PFSK-1 (cell line): ENCODE data around the gene LAYN.

ENCODE experiments used
- POLR2AphosphoS5 ChIP-seq: IDR thresholded peaks from 2 replicates; pipeline ENCODE4 v1.6.1; 2012; ENCODE audit warnings: low read depth, mild to moderate bottlenecking, control low read depth, low read length, moderate library complexity
- TAF1 ChIP-seq: IDR thresholded peaks from 2 replicates; pipeline ENCODE4 v1.6.1; 2012; ENCODE audit warnings: low read length, control low read depth, borderline replicate concordance; ENCODE audit not compliant: insufficient read depth

DNA sequence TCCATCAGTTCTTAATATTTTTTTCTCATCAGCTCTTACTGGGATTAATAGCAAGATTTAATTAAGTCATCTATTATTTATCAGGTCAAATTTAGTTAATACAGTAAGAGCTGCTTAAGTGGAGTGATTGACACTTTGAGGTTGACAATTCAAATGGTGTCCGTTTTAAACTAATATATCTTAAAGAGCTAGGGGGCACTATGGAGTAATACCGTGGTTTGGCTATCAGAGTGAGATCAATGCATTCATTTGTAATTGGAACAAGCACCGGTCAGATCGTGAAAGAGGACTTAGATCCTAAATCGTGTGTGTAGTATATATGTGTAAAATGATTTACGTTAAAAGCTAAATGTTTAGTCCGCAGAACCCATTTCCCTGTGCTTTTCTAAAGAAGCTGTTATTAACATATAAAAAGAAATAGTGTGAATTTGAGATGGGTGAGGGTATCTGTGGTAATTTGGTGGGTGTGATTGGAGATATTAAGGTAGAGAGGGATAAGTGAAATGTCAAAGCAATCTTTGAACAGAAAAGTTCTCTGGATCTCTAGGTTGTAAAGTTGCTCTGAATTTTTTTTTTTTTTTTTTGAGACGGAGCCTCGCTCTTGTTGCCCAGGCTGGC, 64.0 kb downstream of the LAYN start:
- TF ChIP-seq POLR2AphosphoS5 = no peak
- no peak for TF ChIP-seq TAF1
